ENCODE data around the gene ARFGEF3. TPM values are rescaled to one million over a fixed set of nuclear protein-coding genes. Genes with fewer than 3 reads are reported as not detected.

The ARFGEF3 gene
- total RNA-seq, 1 experiment from 2014 or later: 20.1 TPM

- H3K9me3 Mint-ChIP-seq: no peaks in the 10 kb centered on the region
- ChIA-PET CTCF (no interaction called here), POLR2A (no interaction called here)
- DNase-seq (ENCODE audit: low spot score) (no peak), ATAC-seq (no peak)
- H3K36me3 Mint-ChIP-seq: no peaks in the 10 kb centered on the region
- H3K4me3 Mint-ChIP-seq: no peak overlapping the region
- peaks cover 36% of the 10 kb centered on the region for H3K4me1 Mint-ChIP-seq
- TF ChIP-seq ERG (CRISPR knock-in tag; IDR thresholded peaks at IDR 0.05) (no peak), E2F5 (CRISPR knock-in tag; IDR thresholded peaks at IDR 0.05) (no peak), E2F4 (CRISPR knock-in tag; IDR thresholded peaks at IDR 0.05; ENCODE audit: borderline replicate concordance, low read depth) (no peak)
- no peaks in the 10 kb centered on the region for H3K27me3 Mint-ChIP-seq (ENCODE audit: low read depth)
- no peak overlapping the region for H3K27ac Mint-ChIP-seq
Measured at GRCh38 chr6:138230759-138231380, 69.1 kb downstream of the ARFGEF3 start.

- TF ChIP-seq ATF3 (CRISPR knock-in tag; conservative IDR thresholded peaks at IDR 0.05) (no peak), SMAD3 (CRISPR knock-in tag; IDR thresholded peaks at IDR 0.05; ENCODE audit: borderline replicate concordance) (no peak), TCF7 (CRISPR knock-in tag; IDR thresholded peaks at IDR 0.05; ENCODE audit: low read depth) (no peak), ETV6 (CRISPR knock-in tag; IDR thresholded peaks at IDR 0.05) (no peak), SP1 (CRISPR knock-in tag; conservative IDR thresholded peaks at IDR 0.05) (no peak), TEAD4 (CRISPR knock-in tag; IDR thresholded peaks at IDR 0.05) (no peak), PRDM15 (CRISPR knock-in tag; IDR thresholded peaks at IDR 0.05) (no peak), TEAD1 (CRISPR knock-in tag; IDR thresholded peaks at IDR 0.05) (no peak), NR2C2 (CRISPR knock-in tag; IDR thresholded peaks at IDR 0.05) (no peak), CREM (CRISPR knock-in tag; IDR thresholded peaks at IDR 0.05) (no peak), ZBTB21 (CRISPR knock-in tag; IDR thresholded peaks at IDR 0.05; ENCODE audit: borderline replicate concordance) (no peak)
- H3K4me3 Mint-ChIP-seq: no peak overlapping the region
Measured at GRCh38 chr6:138231381-138231886, 69.7 kb downstream of the ARFGEF3 start.

GRCh38 chr6:138234363-138234762 lies 72.6 kb downstream of the ARFGEF3 start:
- H3K36me3 Mint-ChIP-seq: no peaks in the 10 kb centered on the region
- POLR2A ChIA-PET: no interaction called here
- TF ChIP-seq GRHL2 (CRISPR knock-in tag; IDR thresholded peaks at IDR 0.05; ENCODE audit: insufficient replicate concordance, severe bottlenecking): no peak
- no peak for TF ChIP-seq CDX4 (CRISPR knock-in tag; IDR thresholded peaks at IDR 0.05; ENCODE audit: borderline replicate concordance)
- no peak for TF ChIP-seq ZBTB43 (CRISPR knock-in tag; IDR thresholded peaks at IDR 0.05)
- no peak for TF ChIP-seq IRF2 (CRISPR knock-in tag; IDR thresholded peaks at IDR 0.05; ENCODE audit: borderline replicate concordance, low read depth)
- TF ChIP-seq SOX15 (CRISPR knock-in tag; IDR thresholded peaks at IDR 0.05): no peak
- TF ChIP-seq USF2 (CRISPR knock-in tag; IDR thresholded peaks at IDR 0.05): no peak
- no peak for TF ChIP-seq NFYB (CRISPR knock-in tag; conservative IDR thresholded peaks at IDR 0.05; ENCODE audit: low read depth)
- TF ChIP-seq TEAD4 (CRISPR knock-in tag; IDR thresholded peaks at IDR 0.05): no peak
- TF ChIP-seq SP1 (CRISPR knock-in tag; conservative IDR thresholded peaks at IDR 0.05): no peak

More at GRCh38 chr6:138231381-138231886, 69.7 kb downstream of the ARFGEF3 start:
- ChIA-PET POLR2A (no interaction called here), CTCF (interaction anchor here (1.2 to 1.4 kb wide), 2 partner anchors 9 to 116 kb away, joined by 3 read pairs; no protein-coding TSS in a partner anchor)
- peaks cover 36% of the 10 kb centered on the region for H3K4me1 Mint-ChIP-seq
- ATAC-seq (no peak), DNase-seq (ENCODE audit: low spot score) (no peak)
- H3K27ac Mint-ChIP-seq: no peak overlapping the region
- no peaks in the 10 kb centered on the region for H3K36me3 Mint-ChIP-seq
- H3K9me3 Mint-ChIP-seq: no peaks in the 10 kb centered on the region
- no peaks in the 10 kb centered on the region for H3K27me3 Mint-ChIP-seq (ENCODE audit: low read depth)

More at GRCh38 chr6:138234363-138234762, 72.6 kb downstream of the ARFGEF3 start:
- Mint-ChIP-seq H3K9me3 (no peaks in the 10 kb centered on the region), H3K27me3 (ENCODE audit: low read depth) (no peaks in the 10 kb centered on the region), H3K4me3 (no peak overlapping the region), H3K27ac (no peak overlapping the region), H3K4me1 (peaks cover 27% of the 10 kb centered on the region)
- CTCF ChIA-PET: no interaction called here
- ATAC-seq: no peak
- DNase-seq (ENCODE audit: low spot score): no peak
